Coronary artery (tissue), 2 donors: Measurements from ENCODE around the gene KCNJ10.
"Not testable (repeated sequence)": the region's sequence is repeated elsewhere in the genome, so short reads cannot be mapped to it uniquely, and the experiment has no call there.

Source experiments
- DNase-seq: peaks from one replicate; pipeline ENCODE4 v3.0.0-alpha.2; 2017; ENCODE audit warnings: low spot score
- H3K27ac ChIP-seq, 2 donors: fragments of 200-600 bp; sonication (generic); one replicate each; pipeline ENCODE4 v1.5.1; 2016 to 2019
- H3K4me3 ChIP-seq: fragments of 200-600 bp; sonication (generic); 2 replicates; pipeline ENCODE4 v1.5.1; 2016; ENCODE audit warnings: mild to moderate bottlenecking, moderate library complexity
- TF ChIP-seq, protein P1 (sequence below): fragments of 200-600 bp; sonication (generic); IDR thresholded peaks from one replicate; pipeline ENCODE4 v1.5.1; 2019; ENCODE audit warnings: antibody characterized with exemption

Gene KCNJ10

GRCh38 chr1:160058087-160058486 is 11.9 kb downstream of the KCNJ10 start:
- Histone ChIP-seq H3K27ac (no peak overlapping the region), H3K4me3 (no peak overlapping the region)
- DNase-seq: no peak
- TF ChIP-seq, protein P1, sequence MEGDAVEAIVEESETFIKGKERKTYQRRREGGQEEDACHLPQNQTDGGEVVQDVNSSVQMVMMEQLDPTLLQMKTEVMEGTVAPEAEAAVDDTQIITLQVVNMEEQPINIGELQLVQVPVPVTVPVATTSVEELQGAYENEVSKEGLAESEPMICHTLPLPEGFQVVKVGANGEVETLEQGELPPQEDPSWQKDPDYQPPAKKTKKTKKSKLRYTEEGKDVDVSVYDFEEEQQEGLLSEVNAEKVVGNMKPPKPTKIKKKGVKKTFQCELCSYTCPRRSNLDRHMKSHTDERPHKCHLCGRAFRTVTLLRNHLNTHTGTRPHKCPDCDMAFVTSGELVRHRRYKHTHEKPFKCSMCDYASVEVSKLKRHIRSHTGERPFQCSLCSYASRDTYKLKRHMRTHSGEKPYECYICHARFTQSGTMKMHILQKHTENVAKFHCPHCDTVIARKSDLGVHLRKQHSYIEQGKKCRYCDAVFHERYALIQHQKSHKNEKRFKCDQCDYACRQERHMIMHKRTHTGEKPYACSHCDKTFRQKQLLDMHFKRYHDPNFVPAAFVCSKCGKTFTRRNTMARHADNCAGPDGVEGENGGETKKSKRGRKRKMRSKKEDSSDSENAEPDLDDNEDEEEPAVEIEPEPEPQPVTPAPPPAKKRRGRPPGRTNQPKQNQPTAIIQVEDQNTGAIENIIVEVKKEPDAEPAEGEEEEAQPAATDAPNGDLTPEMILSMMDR: no peak

DNA sequence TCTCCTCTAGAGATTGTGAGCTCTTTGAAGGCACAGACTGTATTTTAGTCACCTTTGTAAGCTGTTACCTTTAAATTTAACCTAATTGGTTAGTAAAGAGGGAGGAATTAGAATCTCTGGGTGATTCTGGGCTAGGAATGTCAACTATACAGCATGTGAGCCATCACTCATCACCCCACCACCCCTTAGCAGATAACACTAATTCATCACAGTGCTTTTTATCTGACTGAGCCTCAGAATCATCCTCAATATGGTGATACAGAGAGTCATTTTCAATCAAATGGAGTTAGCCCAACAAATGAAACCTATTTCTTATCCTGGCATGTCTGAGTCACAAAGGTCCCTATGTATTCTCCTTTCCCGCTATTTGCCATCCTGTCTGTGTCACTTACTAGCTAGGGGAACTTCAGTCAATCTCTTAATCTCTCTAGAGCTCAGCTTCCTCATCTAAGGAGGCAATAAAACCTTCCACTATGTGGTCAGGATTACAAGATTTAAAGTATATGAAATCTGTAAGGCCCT is 13.3 kb downstream of the KCNJ10 start:
- TF ChIP-seq, protein P1: no peak
- no peak overlapping the region for H3K27ac ChIP-seq
- H3K4me3 ChIP-seq: no peak overlapping the region

GRCh38 chr1:160053548-160054365 is 16.2 kb downstream of the KCNJ10 start:
- TF ChIP-seq, protein P1: no peak
- no peak for DNase-seq
- H3K27ac ChIP-seq: no peak overlapping the region
- H3K4me3 ChIP-seq: no peak overlapping the region

More for the DNA sequence above, 13.3 kb downstream of the KCNJ10 start:
- DNase-seq: no peak

DNA sequence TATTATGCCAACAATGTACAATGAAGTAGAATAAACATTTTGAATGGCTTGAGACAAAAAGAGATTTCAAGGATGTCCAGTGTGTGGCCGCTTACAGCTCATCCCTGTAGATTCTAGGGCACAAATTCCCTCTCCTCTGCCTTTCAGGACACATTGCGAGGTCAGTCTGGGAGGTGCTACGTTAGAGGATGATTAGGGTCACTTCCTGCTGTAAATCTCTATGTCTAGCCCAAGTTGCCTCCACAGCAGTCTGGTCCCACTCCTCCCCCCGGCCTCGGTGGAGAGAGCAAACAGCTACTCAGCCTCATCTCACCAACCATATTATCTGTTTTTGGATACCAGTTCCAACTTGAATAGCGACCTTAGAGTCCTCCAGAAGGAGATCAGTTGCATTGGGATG is 17.0 kb downstream of the KCNJ10 start:
- TF ChIP-seq, protein P1: no peak
- no peak for DNase-seq
- H3K4me3 ChIP-seq: no peak overlapping the region
- no peak overlapping the region for H3K27ac ChIP-seq

DNA sequence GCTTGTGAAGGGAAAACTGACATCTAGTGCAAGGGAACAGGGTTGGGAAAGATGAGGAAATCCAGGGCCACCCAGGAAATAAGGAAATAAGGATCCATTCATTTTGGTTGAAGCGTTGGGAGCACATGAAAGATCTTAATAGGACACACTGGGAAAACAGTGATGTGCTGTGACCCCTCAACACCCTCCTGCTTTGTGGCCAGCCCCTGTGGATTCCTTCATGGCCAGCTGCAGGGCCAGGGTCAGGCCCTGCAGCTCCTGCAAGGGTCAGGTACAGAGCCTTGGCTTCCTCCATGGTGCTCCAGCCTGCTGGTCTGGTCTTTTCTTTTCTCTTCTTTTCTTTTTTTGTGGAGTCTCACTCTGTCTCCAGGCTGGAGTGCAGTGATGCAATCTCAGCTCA is 19.3 kb downstream of the KCNJ10 start:
- H3K4me3 ChIP-seq: no peak overlapping the region
- DNase-seq: no peak
- TF ChIP-seq, protein P1: no peak
- H3K27ac ChIP-seq: no peak overlapping the region

DNA sequence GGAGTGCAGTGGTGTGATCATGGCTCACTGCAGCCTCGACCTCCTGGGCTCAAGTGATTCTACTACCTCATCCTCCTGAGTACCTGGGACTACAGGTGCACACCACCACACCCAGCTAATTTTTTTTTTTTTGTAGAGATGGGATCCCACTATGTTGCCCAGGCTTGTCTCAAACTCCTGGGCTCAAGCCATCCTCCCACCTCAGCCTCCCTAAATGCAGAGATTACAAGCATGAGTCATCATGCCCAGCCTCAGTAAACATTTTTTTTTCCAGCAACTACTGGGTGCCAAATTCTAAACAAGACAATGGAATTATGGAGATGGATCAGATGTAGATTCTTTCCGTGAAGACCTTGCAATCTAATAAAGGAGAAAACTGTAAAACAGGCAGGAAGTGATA is 19.8 kb downstream of the KCNJ10 start:
- H3K27ac ChIP-seq, H3K4me3 ChIP-seq, DNase-seq: not testable (repeated sequence)

DNA sequence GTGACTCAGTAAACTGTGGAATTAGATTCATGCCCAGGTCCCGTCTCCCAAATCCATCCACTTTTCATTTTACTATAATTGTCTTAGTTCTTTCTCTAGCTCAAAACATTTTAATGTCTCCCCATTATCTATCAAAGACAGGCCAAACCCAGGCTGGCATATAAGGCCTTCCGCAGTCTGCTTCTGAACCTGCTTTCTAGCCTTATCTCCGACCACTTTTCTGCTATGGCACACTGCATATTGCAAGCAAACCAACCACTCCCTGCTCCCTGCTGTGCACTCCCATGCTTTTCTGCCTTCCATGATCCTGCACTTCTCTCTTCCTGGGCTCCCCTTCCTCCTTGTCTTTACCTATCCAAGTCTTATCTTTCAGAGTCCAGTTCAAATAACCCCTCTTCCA is 20.9 kb downstream of the KCNJ10 start:
- DNase-seq: no peak
- H3K27ac ChIP-seq: no peak overlapping the region
- TF ChIP-seq, protein P1: no peak
- no peak overlapping the region for H3K4me3 ChIP-seq
